Activated CD8-positive, alpha-beta memory T cell treated with anti-CD3 and anti-CD28 coated beads, Interleukin-2, amount 50 U/mL, for 1 hour (primary cell): Measurements from ENCODE around the gene TPSAB1.
"Not testable (repeated sequence)": the region's sequence is repeated elsewhere in the genome, so short reads cannot be mapped to it uniquely, and the experiment has no call there.

Experiments
- DNase-seq: peaks from one replicate; pipeline ENCODE4 v3.0.0-alpha.2; 2020; ENCODE audit errors: extremely low read depth

The TPSAB1 gene

GRCh38 chr16:1223355-1224214, 16.9 kb upstream of the TPSAB1 start:
- no peak for DNase-seq

DNA sequence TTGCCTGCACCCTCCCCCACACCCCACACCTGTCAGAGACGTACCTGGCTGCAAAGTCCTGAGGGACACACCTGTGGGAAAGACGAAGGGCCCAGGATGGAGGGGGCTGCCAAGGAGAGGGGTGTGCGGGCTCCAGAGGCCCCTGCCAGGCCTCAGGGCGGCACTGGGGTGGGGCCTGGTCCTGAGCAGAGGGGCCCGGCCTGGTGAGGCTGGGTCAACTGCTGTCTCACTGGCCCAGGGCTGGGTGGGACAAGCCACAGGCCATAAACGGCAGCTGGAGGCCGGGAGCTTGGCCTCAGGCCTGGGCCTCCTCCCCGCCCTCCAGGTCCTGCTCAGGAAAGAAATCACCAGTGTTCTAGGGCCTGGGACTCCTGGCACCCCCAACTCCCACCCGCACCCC, 15.9 kb upstream of the TPSAB1 start:
- no peak for DNase-seq

- no peak for DNase-seq
These were observed 15.5 kb upstream of the TPSAB1 start, which contains the start of gene TPSG1 for GRCh38 chr16:1225051-1225451. Gene TPSG1 (minus strand): TSS chr16:1225268. CDS start chr16:1225252, 16 bp downstream.

GRCh38 chr16:1225728-1226311, 14.7 kb upstream of the TPSAB1 start:
- DNase-seq, result not testable (repeated sequence)

DNA sequence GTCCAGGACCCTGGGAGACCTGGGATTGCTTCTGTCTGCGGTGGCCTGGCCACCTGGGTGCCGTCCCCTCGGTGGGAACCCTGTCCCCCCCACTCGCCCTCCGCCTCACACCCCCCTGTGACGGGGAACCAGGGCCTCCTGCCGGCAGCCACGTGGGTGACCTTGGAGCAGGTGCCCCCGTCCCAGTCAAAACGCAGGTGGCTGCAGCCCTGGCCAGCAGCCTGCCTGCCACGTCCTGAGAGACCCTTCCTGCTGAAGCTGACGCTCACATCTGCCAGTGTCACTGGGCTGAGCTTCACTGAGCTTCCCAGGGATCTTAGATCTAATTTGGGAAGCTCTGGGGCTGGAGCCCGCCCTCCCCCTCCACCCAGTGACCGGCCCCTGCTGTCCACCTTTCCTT, 13.8 kb upstream of the TPSAB1 start:
- DNase-seq, result not testable (repeated sequence)

DNA sequence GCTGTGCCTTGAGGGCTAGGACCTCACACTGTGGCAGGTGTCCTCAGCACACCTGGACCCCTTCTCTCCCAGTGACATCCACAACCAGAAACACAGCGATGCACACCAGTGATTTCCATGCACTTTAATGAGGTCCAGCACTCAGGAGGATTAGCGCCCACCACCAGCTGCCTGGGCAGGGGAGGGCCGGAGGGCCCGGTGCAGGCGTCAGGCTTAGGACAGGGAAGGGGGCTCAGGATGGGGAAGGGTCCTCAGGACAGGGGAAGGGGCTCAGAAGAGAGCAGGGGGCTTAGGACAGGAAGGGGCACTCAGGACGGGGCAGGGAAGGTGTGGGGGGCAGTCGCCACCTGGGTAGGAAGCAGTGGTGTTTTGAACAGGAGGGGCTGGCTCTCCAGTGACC, 12.3 kb upstream of the TPSAB1 start:
- not testable (repeated sequence) for DNase-seq

DNA sequence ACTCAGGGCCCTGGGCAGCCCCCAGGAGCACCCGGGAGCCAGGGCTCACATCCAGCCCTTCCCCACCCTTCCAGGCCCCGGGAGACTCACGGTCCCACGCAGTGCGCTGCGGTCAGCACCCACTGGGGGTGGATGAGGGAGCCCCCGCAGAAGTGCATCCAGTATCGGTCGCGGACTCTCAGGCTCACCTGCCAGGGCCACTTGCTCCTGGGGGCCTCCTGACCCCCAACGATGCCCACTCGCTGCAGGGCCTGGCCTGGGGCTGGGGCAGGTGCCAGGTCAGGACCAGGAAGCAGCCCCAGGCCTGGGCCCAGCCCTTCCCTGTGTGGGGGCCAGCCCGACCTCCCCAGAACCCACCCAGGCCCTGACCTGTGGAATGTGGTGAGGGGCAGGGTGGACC, 11.0 kb upstream of the TPSAB1 start:
- not testable (repeated sequence) for DNase-seq

GRCh38 chr16:1230084-1230470, 10.4 kb upstream of the TPSAB1 start, which contains the start of gene TPSB2:
Gene TPSB2 (minus strand): TSS chr16:1230184. CDS start chr16:1229951, 233 bp downstream.
- DNase-seq, result not testable (repeated sequence)

DNA sequence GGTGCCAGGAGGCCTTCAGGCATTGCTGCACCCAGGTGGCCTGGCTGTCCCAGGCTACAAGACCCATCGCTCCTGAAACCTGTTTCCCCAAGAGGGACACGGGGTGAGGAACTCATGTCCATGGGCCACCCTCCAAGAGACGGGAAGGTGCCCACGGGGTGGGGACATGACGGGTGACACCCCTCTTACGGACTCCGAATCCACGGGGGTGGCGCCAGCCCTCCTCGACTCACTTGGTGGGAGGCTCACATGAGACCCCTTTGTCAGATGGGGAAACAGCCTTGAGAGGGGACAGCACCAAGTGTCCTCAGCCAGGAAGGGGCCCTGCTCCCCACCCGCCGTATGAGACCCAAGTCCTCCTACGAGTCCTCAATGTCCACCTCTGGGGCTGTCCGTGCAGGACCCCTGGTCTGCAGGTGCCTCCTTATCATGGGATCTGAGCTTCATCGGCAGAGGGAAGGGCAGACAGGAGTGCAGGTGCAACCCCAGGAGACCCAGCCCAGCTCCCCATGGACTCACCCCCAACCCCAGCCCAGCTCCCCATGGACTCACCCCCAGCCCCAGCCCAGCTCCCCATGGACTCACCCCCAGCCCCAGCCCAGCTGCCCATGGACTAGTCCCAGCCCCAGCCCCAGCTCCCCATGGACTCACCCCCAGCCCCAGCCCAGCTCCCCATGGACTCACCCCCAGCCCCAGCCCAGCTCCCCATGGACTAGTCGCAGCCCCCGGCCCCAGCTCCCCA, 9.9 kb upstream of the TPSAB1 start:
- DNase-seq, result not testable (repeated sequence)

DNA sequence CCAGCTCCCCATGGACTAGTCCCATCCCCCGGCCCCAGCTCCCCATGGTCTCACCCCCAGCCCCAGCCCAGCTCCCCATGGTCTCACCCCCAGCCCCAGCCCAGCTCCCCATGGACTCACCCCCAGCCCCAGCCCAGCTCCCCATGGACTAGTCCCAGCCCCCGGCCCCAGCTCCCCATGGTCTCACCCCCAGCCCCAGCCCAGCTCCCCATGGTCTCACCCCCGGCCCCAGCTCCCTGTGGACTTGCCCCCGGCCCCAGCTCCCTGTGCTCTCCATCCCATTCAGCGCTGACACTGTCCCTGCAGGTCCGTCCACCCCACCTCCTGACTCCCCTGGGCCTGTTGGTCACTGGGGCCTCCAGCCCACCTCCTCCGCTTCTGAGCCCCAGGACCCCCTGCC, 9.2 kb upstream of the TPSAB1 start:
- not testable (repeated sequence) for DNase-seq

- DNase-seq, result not testable (repeated sequence)
These were observed 8.3 kb upstream of the TPSAB1 start for GRCh38 chr16:1232049-1232748.

DNA sequence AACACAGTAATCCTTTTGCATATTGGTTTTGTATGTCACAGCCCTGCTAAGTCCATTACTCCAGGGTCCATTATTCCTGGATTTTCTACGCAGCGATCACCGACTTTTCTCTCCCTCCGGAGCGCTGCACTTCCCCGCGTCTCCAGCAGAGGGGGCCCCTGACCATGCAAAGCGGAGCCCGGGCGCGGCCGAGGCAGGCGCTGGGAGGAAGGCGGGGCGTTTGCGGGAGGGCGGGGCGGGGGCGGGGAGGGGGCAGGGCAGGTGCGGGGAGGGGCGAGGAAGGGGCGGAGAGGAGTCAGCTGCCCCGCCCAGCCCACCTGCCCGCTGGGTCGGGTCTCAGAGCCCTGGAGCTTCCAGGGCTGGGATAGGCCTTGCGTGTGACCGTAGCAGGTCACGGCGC, 3.8 kb upstream of the TPSAB1 start:
- DNase-seq, result not testable (repeated sequence)

DNA sequence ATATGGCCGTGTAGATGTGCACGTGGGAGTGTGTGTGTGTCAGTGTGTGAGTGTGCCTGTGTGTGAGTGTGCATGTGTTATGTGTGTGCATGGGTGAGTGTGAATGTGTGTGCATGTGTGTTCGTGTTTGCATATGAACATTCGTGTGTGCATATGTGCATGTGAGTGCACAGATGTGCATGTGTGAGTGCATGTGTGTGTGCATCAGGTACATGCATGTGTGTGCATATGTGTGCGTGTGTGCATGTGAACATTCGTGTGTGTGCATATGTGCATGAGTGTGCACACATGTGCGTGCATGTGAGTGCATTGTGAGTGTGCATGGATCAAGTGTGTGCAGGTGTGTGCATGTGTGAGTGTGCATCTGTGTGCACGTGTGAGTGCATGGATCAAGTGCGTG, 2.5 kb upstream of the TPSAB1 start:
- no peak for DNase-seq

GRCh38 chr16:1238909-1239308, 1.6 kb upstream of the TPSAB1 start:
- not testable (repeated sequence) for DNase-seq

DNA sequence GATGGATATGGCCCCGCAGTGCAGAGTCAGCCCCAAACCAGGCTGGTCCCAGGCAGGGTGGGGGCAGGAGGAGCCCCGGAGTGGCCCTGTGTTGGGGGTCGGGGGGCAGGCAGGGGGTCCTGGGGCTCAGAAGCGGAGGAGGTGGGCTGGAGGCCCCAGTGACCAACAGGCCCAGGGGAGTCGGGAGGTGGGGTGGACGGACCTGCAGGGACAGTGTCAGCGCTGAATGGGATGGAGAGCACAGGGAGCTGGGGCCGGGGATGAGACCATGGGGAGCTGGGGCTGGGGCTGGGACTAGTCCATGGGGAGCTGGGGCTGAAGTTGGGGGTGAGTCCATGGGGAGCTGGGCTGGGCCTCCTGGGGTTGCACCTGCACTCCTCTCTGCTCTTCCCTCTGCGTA, 930 bp upstream of the TPSAB1 start:
- DNase-seq, result not testable (repeated sequence)

GRCh38 chr16:1241081-1241480, 576 bp downstream of the TPSAB1 start:
- not testable (repeated sequence) for DNase-seq

DNA sequence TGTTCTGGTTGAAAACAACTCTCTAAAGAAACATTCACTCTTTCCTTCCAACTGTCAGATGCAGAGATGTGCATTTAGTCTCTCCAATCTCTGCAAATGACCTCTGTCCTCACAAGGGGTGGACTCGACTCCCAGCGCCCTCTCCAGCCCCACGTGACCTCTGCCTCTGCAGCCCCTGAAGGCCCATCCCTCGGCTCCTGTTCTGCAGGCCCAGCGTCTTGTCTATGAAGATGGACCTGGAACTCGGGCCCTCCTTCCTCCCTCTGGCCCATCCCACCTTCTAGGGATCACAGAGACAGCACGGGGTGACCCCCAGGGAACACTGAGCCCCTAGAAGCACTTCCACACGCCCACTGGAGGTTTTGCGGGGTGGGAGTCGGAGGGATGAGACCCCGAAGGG, 2.9 kb downstream of the TPSAB1 start:
- DNase-seq, result not testable (repeated sequence)

DNA sequence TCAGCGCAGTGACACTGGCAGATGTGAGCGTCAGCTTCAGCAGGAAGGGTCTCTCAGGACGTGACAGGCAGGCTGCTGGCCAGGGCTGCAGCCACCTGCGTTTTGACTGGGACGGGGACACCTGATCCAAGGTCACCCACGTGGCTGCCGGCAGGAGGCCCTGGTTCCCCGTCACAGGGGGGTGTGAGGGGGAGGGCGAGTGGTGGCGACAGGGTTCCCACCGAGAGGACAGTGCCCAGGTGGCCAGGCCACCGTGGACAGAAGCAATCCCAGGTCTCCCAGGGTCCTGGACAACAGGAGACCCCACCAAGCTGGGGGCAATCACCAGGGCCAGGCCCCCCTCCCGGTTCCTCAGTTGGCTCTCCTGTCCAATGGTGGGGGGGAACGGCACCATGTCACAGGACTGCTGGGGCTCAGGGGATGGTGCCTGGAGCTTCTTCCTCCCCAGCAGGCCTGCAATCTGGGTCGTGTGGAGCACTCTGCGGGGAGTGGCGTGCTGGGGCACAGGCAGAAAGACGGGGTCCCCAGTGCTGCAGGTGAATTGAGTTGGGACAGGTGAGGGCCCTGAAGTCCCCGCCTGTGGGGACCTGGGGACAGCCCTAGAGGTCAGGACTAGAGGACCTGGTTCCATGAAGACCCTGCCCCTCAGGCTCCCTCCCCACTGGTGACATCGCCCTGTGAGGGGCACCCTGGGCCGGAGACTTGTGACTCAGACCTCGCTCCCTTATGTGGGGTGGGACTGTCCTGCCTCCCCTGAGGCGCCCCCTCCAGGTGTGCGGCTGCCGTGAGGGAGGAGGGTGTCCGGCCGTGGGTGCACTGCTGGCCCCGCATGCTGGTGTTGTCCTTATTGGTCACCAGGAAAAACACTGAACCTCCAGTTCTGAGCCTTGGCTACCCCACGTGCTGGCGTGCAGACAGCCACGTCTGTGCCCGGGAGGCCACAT, 3.7 kb downstream of the TPSAB1 start:
- DNase-seq, result not testable (repeated sequence)

GRCh38 chr16:1244881-1245280, 4.4 kb downstream of the TPSAB1 start:
- DNase-seq, result no peak

- no peak for DNase-seq
These were observed 5.0 kb downstream of the TPSAB1 start for GRCh38 chr16:1245452-1246020.
